HG03558 (cell line): ENCODE measurements around the gene CLEC20A.

Experiments used
- ATAC-seq: cut with Tn5 transposase; IDR thresholded peaks from one replicate; pipeline ENCODE4 v1.9.1; 2021; ENCODE audit warnings: moderate number of reproducible peaks; ENCODE audit not compliant: unreplicated experiment; ENCODE audit errors: extremely low read depth

CLEC20A gene

DNA sequence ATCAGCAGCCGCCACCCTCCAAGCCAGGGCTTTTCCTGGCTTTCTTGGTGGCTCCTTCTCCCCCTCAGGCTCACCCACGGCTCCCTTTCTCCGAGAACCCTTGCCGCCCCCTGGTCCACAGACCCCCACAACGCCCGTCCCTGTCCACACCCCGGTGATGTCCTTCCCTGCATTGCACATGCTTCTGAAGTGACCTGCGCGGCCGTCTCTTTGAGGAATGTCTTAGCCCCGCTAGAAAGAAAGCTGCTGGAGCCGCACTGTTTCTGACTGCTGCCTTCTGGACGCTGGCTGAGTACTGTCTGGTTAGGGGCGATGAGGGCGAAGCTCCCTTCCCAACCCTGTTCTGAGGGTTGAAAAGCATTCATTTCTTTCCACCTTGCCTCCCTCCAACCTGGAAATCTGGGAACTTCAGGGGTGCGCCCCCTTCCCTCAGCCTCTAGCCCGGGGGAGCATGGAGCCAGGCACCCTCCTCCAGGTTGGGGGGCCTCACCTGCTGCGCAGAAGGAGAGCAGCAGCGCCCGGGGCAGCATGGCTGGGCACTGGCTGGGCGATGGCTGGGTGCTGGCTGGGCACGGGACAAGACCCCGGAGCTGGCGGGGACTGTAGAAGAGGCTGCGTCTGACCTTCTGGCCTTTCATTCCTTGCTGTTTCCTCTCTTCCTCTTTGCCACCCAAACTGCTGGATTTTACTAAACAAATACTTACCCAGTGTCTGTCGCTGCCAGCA is at the start of gene CLEC20A:
Gene CLEC20A, minus strand, starts transcription at position 555 of the 726 bp plus-strand sequence. Its CDS starts 25 bp downstream, at position 530.
- no peak for ATAC-seq

DNA sequence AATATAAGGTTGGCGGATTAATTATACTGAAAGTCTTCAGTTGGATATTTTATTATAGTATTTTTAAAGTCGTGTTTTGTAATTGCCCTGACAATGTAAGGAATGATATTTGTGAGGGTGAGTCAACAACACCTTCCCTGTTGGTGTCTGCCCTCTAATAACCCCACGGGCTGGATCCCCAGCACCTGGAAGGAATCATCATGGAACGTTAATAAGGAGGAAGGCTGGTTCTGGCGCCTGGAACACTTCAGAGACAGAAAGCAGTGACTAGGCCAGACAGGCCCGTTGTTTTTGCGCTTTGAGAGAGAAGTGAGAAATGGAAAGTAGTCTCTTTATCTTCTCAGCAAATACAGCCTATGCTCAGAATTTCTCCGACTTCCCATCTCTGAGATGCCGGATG is 47.8 kb upstream of the CLEC20A start:
- ATAC-seq: no peak

DNA sequence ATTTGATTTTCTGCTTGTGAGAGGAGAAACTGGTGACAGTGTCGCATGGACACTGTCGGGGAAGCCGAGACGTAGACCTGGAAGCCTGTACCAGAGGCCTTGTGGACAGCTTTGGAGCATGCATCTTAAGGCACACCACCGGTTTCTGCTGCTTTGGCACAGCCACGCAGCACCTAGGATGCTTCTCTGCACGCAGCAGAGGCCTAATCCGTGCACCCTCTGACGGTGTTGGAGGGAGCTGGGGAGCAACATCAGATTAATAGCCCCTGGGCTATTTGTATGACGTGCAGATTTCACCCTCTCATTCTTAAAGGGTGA is 46.5 kb upstream of the CLEC20A start:
- peak; percentile 32 for ATAC-seq

DNA sequence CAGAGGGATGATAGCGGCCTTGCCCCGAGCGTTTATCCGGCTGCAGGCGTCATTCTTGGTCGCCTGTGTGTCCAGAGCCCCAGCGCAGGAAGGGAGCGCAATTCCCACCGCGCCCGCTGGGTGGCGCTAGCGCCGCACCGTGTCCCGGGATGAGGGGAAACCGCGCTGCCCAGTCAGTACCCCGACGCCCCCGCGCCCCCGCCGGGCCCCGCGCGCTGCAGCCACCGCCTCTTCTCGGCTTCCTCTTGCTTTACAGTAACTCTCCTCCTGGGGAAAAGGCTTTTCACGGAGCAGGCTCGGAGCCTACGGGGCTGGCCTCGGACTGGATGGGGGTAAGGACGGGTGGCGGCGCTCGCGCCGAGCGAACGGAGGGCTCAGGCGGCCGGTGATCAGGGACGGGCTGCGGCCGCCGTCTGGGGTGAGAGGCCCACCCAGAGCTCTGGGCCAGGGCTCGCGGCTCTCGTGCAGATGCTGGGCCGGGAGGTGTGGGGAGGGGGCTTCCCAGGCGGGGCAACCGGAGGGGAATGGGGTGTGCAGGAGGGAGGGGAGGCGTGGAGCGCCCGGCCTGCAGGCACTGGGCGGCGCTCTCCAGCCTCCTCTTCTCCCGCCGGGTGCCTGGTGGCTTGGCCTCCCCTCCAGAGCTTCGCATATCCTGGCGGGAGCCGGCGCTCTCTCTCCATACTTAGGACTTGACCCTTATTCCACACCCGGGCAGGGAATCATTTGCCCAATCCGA is 46.0 kb upstream of the CLEC20A start:
- ATAC-seq: peak; percentile 44

DNA sequence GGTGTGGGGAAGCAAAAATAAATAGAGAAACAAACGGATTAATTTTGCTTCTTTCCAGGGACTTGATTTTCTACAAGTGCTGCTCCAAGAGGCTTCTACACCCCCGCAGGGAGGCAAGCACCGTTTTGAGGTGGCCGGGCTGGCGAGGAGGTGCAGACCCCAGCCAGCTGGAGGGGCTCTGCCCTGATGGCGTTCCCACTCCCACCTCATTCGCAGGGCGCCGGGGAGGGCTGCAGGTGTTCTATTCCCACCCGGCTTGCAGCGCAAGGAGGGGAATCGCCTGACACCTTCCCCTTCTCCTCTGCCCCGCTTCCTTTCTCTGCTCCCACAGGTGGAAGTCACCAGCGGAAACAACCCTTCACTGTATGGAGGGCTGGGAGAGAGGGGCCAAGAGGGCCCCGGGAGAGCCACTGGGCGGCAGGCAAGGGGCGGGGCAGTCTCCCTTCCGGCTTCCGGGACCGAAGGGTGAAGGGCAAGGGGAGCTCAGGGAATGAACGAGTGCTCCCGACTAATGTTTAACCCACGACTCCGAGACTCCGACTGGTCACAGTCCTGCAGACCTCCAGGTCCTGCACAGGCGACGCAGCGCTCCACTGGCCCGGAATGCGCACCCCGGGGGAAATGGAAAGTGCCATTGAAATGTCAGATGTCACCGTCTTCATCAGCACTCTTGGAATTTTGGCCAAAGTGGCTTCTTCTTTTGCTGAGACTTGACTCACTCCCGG is 45.2 kb upstream of the CLEC20A start:
- no peak for ATAC-seq

DNA sequence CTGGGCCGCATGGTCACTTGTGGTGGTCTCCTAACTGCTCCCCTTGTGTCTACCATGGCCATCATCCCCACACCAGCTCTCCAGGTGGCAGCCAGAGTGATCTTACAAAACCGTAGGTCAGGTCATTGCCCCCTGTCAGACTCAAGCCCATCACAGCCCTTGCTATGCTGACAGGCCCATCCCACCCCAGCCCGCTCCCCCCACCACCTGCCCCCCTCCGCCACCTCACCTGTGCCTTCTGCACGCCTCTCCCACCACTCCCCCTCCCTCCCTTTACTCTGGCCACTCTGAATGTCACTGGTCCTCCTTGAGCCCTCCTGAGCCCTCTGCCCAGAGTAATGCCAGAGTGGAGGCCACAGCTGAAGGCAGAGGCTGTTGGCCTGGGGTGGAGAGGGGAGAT is 44.6 kb upstream of the CLEC20A start:
- ATAC-seq: no peak

DNA sequence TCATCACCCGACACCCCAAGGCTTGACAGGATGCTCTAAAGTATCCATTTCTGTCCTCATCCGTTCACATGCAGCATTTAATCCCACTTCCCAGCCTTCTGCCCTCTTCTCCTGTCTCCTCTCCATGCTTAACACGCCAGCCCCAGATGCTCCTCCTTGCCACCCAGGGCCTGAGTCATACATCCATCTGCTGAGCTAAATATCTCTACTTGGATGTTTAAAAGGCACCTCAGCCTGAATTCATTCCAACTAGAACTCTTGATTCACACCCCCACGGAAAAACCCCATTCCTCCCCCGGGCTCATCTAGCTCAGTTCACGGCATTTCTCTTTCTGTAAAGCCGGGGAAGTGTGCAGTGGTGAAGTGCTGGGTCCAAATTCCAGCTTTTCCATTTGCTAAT is 43.9 kb upstream of the CLEC20A start:
- no peak for ATAC-seq

DNA sequence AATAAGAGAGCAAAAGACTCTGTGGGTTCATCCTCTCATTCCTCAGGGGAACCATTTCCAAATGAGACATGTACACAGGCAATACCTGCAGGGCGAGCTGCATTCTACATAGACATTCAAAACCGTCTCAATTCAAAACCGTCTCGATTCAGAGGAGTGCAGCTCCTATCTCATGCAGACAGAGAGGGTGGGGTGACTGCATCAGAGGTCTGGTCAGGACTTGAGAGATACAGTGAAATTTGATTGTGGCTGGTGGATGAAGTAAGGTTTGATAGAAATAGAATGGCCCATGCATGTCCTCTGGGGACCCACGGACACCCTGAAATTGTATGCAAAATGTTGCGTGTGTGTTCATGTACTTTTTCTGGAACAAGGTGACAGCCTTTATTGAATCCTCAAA is 43.4 kb upstream of the CLEC20A start:
- no peak for ATAC-seq

DNA sequence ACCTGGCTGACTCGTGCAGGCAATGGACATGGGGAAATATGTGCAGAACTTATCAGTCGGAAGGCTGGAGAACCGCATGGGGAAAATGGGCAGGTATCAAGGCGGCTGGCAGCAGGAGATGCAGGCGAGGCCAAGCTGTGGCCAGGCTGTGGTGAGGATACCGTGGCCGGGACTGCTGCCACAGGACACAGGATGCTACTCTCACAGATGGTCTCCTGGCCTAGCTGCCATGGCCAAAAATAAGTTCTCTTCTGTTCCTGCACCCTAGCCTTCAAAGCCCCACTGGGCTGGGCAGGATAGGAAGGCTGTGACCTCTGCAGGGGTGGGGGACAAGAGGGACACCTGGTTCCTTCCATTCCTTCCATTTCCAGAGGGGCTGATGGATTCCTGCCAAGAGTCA is 42.5 kb upstream of the CLEC20A start:
- ATAC-seq: no peak

DNA sequence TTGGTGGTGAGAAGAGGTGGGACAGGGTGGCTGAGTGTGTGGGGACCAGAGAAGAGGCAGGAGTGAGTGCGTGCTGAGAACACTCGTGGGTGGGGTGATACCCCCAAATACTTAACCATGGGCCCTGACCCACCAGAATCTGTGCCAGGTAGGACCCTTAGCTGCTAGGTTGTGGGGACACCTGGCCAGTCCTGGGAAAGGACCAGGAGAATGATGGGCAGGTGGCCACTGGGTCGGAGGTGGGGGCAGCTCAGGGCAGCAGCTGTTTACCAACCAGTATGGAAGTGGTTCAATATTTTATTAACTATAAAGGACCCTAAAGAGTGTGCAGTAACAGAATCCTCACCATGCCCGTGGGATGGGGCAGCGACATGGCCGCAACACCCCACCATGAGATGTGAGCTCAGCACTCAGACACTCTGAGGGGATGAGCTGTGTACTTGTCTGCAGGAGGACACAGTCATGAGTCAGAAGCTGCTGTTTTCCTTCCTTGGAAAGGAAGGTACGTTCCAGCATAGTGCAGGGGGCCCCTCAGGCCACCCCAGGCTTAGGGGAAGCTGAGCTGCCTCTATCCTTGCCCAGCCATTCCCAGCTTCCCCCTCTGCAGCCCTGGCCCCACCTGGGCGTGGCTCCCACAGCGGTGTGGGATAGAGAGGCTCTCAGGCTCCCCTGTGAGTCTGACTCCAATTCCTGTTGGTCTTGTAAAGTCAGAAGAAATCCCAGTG is 41.6 kb upstream of the CLEC20A start:
- no peak for ATAC-seq

DNA sequence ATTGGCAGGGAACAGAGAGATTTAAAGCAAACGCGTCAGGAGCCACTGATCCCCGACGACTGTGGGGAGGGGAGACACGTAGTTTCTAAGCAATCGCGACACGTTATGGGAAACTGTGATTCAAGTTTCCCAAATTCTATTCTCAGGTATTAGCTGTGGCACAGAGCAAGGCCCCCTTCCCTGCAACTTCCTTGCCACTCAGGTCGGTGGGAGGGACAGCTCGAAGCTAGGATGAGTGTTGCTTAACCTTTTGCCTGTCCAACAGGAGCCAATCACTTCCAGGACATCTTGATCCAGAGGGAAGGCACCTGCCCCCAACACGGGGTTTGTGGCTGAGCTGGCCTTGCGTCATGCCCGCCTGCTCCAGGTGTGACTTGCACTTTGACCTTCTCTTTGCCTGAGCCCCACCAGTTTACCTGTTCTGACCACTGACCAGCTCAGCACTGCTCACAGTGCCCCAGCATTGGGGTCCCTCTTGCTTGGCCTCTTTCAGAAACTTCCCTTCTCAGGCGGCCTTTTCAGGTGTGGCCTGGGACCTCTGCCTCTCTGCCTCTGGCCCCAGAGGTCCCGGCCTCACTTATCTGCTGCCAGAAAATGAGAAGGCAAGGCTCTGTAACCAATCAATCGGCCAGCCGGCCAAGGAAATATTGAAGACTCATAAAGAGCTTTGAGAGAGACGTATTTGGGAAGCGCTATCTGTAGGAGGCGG is 40.8 kb upstream of the CLEC20A start:
- ATAC-seq: no peak

DNA sequence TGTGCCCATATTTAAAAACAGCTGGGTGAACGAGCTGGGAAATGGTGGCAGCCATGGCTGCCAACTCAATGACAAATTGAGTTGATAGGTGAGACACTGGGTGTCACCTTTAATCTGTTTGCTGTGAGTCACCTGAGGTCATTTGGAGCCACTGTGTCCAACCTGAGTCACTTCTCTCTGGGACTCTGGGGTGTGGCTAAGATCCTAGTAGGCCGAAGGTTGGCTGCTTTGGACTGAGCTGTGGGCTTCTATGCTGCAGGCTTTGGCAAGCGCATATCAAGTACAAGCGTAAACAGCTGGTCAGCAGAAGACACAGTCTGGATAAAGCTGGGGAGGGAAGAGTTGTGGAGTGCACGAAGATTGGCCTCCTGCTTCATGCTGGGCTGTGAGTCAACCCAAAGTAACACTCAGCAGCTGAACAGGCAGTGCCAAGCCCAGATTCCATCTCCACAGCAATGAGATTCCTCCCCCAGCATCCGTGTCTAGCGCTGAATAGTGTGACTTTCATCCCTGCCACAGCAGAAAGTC is 40.1 kb upstream of the CLEC20A start:
- no peak for ATAC-seq

DNA sequence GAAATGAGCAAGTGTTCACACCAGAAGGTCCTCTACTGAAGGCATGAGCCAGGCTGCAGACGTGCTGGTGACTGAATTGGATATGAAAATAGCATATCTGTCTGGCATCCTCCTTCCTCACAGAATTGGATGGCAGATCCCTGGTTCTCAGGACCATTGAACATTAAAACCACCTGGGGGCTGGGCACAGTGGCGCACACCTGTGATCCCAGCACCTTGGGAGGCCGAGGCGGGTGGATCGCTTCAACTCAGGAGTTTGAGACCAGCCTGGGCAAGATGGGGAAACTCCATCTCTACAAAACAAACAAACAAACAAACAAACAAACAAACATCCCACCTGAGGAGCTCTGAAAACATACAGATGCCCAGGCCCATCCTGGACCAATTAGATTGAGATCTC is 39.6 kb upstream of the CLEC20A start:
- no peak for ATAC-seq

DNA sequence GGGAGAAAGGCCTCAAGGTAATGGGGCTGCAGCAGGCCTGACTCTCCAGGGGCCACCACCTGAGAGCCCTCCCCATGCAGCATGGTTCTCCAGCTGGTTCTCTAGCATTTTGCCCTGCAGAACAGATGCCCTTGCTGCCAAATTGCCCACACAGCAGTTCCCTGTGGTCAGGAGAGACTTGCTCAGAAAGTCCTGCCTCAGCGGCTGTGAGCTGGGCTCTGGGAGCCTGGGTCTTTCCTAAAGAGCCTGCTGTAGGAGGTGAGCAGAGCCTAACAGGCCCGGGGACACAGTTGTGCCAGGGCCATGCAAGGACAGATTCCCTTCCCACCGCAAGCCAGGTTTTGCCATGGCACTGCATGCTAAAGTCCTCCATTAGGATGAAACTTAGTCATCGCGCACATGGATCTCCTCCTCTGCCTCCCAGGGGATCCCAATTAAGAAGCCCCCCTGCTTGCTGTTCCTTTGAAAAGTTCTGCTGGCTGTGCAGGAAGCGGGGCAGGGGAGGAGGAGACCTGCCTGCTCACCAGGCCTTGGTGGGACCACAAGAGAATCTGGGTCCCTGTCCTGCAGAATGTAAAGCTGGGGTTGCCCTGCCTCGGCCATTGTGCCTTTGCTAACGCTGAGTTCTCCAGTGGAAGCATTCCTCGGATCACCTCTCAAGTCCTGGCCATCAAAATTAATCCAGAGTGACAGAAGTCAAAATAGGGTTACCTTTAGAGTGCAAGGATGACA is 37.5 kb upstream of the CLEC20A start:
- no peak for ATAC-seq

DNA sequence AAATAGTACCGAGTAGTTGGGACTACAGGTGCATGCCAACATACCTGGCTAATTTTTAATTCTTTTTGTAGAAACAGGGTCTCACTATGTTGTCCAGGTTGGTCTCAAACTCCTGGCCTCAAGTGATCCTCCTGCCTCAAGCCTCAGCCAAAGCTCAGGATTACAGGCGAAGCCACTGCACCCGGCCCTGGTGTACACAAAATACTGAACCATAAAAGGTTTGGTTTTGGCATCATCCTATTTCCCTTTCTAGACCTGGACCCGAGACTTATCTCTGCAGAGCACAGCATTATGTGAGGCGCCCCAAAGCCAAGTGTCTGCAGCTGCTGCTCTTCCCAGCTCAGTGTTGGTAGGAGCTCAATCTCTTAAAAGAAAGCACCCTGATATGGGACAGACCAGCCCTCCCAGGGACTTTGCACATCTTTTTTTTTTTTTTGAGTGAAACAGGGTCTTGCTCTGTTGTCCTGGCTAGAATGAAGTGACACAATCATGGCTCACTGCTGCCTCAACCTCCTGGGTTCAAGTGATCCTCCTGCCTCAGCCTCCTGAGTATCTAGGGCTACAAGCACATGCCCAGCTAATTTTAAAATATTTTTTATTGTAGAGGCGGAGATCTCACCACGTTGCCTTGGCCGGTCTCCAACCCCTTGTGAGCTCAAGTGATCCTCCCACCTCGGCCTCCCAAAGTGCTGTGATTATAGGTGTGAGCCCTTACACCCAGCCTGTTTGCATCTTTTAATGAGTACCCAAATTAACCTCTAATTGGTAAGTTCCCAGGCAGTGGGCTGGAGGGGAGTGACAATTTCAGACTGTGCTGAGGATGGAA is 36.6 kb upstream of the CLEC20A start:
- no peak for ATAC-seq

DNA sequence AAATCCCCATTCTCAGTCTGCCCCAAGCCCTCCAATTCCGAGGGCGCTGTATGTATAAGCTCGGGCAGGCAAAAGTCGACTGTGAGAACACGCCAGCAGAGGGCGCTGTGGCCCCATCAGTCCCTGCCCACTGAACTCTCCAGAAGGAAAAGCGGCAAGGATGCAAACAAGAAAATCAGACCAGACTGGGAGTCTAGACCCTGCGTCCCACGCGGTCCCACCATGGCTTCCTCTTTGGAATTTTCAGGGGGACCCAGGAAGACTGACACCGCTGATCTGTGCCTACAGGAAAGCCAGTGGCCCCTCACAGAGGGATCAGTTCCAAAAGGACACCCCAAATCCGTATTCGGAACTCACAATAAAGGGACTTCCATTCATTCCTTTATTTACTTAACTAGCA is 35.6 kb upstream of the CLEC20A start:
- ATAC-seq: no peak

DNA sequence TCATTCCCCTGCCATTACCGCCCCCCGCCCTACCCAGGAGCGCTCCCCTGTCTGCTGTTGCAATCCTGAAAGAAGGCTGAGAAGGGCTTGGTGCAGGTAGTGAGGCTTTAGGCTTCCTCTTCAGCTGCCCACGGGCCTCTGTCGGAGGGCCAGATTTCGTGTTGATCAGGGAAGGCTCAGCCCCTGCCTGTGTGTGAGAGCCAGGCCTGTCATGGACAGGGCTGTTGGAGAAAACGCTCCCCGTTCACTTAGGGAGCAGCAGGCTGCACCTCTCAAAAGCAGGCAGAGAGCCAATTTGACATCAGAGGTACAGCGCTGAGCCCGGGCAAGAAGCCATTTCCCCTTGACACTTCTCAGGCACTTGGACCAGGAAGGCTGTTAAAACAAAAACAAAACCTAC is 35.1 kb upstream of the CLEC20A start:
- ATAC-seq: no peak

DNA sequence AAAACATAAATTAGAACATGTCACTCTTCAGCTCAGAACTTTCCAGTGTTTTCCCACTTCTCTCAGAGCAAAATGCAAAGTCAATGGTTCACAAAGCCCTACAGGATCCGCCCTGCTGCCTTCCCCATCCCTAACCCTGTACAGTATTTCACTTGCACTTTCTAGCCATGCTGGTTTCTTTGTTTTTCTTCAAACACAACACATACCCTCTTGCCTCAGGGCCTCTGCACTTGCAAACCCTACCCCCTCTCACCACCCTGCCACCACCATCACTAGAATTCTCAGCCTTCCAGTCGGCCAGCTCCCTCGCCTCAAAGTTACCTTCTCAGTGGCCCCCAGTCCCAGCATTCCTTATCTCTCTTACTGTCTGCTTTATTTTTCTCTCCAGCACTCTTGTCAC is 33.7 kb upstream of the CLEC20A start:
- no peak for ATAC-seq

DNA sequence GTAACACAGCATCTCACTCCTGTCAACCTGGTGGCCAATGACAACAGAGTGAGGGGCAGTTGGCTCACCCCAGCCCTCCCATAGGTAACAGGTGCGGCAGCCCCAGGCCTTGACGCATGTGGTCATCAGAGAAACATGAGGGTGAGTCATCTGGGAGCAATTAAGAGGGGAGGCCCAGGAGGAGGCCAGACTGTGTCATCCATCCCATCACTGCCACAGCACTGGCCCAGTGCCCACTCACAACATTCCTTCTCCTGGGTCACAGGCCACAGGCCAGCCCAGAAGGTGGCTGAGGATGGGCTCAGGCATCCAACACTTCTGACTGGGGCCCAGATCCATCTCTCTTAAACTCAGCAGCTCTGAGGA is 33.3 kb upstream of the CLEC20A start:
- no peak for ATAC-seq
